Retina (tissue), 1 donor: Measurements from ENCODE around the gene ASIC2.

ENCODE experiments used
- DNase-seq: peaks from one replicate; pipeline ENCODE4 v3.0.0-alpha.2; 2016

Gene ASIC2

DNA sequence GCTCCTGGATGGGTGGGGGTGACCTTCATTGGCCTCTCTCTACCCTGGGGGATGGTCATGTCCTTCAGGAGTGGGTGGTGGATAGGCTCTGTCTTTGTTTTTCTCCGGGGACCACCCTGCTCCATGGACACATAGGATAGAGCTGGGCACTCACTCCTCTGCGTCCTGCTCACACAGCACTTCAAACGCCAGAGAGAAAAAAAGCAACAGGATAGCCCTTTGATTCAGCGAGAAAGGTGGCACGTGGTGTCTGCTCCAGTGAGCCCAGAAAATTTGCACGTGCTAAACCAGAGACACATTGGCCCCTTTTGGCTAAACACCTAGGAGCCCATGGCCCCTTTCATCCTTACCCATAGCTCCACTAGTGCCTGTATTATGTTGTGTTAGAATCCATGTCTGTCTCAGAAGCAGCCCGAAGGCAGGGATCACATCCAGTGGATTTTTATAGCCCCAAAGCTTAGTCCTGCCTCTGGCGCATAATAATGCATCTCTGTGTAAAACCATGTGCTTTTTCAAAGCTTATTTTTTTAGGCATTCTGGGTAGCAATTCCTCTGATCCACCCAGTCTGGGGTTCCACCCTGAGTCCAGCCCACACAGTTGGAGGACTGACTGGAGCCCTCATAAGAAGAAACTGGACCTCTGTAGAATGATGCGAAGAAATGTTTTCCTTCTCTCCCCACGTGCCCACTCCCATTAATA lies 90.1 kb downstream of the ASIC2 start:
- no peak for DNase-seq

- DNase-seq = peak; percentile 40
Observed at GRCh38 chr17:33202021-33202420, 91.1 kb downstream of the ASIC2 start.

GRCh38 chr17:33201283-33201682 lies 91.8 kb downstream of the ASIC2 start:
- DNase-seq = no peak

GRCh38 chr17:33200587-33200986 lies 92.5 kb downstream of the ASIC2 start:
- DNase-seq = no peak

GRCh38 chr17:33199571-33200510 lies 93.3 kb downstream of the ASIC2 start:
- no peak for DNase-seq

DNA sequence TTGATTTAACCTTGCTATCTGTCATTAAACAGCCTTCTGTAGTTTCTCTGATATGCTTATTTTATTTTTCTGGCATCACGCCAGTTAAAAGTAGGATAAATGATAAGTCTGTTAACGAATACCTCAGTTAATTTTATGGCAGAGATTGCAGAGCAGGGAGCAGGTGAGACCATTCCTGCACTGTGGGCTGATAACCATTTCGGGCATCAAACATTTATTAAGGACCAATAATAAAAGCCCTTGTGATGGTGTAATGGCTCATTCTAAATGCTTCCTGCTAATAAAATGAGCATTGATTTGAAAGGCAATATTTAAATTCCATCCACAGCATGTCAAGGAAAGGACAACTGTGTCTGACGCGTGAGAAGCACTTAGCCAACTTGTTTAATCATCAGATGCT lies 94.1 kb downstream of the ASIC2 start:
- no peak for DNase-seq

DNA sequence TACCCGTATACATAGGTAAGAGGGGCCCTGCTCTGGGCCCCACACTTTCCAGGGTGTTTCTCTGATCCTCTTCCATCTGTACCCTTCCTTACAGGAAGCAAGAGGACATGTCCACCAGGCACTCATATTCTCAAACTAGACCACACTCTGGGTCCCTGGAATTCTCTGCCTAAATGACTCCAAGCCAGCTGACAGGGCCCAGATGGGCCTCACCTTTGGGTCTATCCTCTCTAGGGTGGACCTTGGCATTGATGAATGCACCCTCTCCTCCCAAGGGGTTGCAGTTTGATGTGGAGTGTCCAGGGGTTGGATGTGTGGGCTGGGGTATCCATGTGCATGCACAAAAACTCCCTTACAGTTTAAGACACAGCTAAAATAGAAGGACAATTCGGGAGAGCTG lies 95.8 kb downstream of the ASIC2 start:
- DNase-seq = no peak

- DNase-seq = no peak
Observed at GRCh38 chr17:33196883-33197282, 96.2 kb downstream of the ASIC2 start.

- no peak for DNase-seq
Observed at GRCh38 chr17:33192951-33193911, 99.9 kb downstream of the ASIC2 start.

DNA sequence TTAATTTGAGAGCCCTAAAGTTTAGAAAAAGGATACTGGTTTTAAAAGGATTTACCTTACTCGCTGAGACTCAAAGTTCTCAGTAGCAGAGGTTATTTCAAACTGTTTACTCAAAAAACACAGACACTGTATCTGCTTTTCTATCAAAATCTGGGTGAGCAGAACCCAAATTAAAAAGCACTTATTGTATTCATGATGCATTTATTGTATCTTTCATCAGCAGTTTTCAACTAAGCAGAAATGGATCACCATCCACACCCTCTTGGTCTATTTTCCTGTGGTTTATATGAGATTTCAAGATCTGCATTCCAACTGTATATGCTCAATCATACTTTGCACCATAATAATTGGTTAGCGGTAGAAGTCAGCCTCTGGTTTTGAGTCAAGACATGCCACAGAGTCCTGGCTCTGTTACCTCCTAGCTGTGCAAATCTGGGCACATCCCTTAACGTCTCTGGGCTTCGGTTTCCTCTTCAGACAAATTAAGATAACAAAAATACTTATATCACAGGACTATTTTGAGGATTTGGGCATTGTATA lies 109.5 kb downstream of the ASIC2 start:
- no peak for DNase-seq

DNA sequence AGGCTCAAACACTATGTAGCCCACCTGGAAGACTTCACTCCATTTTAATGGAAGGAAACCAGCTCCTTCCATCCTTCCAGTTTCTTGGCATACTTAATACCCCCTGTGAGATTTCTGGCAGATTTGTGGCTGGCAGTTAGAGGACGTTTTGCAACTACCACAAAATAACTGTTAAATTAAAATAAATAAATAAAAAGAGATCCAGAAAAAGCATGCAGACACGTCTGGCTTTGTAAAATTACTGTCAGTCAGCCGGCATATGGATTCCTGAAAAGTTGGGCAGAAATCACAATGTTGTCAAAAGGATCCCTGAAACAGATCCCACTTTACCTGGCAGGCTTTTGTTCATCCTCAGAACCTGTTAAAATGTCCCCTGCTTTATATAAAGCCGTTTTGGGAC lies 113.9 kb downstream of the ASIC2 start:
- DNase-seq = no peak

DNA sequence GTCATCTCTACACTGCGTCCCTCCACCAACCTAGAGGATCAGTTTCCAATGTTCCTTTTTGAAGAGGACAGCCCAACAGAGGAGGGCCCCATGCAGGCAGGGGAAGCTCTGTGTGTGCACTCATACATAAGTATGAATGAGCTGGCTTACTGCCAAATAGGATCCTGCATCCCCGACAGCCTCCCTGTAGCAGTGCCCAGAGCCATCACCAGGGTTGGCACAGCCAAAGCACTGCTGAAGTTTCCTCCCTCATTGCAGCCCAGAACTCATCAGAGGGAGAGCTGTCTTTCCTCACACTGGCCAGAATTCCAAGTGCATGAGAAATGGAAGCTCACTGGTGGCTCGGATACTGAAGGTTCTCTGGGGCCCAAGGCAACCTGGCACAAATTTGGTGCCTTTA lies 114.4 kb downstream of the ASIC2 start:
- no peak for DNase-seq

DNA sequence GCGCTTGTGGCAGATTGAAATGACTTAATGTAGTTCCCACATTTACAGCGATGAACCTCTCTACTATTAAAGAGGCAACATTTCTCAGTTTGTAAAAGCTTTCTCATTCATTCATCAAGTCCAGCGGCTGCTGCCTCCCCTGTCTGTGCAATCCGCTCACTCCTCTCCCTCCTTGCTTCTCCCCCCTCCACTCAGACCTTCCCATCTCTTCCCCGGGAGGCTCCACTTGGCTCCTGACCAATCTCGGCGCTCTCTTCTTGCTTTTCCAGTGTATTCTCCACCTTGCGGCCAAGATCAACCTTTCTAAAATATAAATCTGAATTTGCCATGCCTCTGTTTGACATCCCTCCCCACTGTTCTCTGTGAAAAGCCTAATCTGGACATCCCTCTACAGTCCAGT lies 117.5 kb downstream of the ASIC2 start:
- DNase-seq = no peak

DNA sequence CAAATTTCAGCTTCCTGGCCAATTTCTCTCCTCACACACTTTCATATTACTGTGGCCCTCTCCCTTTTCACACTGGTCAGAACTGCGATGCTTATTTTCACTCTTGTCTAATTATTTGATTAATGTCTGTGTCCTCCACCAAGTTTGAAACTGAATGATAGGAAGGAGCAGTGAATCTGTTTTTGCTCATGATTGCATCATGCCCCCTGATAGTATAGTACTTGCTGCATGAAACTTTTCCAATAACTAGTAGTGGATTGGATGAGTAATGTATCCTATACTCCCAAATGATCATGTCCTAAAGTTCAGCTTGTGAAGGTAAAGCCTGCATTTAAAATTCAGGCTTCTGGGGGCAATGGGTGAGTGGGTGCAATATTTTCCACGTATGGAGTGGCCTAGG lies 121.2 kb downstream of the ASIC2 start:
- DNase-seq = no peak

- DNase-seq = no peak
Observed at GRCh38 chr17:33169580-33170285, 123.4 kb downstream of the ASIC2 start.

- DNase-seq = no peak
Observed at GRCh38 chr17:33167736-33168135, 125.4 kb downstream of the ASIC2 start.

DNA sequence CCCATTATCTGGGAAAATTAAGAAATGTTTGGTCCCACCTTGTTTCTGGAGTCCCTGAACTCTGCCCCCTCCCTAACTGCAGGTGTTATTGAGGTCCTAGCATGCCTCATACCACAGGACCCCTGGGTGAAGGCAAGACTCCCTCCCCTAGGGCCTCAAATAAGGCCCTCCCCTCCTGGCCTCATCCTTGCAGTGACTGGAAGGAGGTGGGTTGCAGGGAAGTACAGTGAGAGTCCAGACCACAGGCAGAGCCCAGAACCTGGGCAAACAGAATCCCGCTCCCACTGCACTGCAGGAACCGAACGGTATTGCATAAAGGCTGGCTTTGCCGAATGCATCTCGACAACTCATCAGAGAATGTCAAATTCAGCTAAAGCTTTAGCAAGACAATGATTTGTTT lies 126.6 kb downstream of the ASIC2 start:
- DNase-seq = no peak

GRCh38 chr17:33164169-33164881 lies 128.8 kb downstream of the ASIC2 start:
- DNase-seq = no peak

DNA sequence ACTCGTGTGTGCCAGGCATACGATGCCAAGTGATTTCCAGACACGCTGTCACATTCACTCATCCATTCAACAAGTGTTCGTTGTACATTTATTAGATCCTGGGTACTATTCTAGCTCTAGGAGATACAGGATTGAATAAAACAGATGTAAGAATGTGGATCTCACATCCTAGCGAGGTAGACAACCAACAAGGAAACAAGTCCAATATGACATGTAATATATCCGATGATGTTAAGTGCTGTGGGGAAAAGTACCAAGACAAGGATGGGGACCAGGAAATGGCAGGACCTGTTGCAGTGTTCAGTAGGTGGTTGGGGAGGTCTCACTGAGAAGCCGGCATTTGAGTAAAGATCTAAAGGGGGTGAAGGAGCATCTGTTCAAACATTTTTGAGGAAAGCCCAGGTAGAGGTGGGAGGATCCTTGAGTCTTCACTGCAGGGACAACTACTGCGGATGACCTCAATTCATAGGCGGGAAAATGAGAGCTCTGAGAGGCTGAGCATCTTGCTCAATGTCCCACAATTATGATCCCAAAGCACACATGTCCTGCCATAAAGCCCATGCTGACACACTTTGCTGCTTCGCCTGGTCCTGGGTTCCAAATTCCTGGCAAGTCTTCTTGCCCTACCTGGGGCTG lies 129.4 kb downstream of the ASIC2 start:
- DNase-seq = no peak

GRCh38 chr17:33154869-33155455 lies 138.1 kb downstream of the ASIC2 start:
- DNase-seq = no peak
